BLaER1 (cell line): Measurements from ENCODE around the gene ALOX15.
A peak's percentile ranks its signal among the peaks of the same experiment; 100 is the strongest.
"Not testable (repeated sequence)": the region's sequence is repeated elsewhere in the genome, so short reads cannot be mapped to it uniquely, and the experiment has no call there.

Source experiments
- H3K27ac ChIP-seq: shearing (Covaris generic); formaldehyde crosslinking; 2 replicates; pipeline ENCODE4 v1.8.1; 2022
- H3K27me3 ChIP-seq: shearing (Covaris generic); formaldehyde crosslinking; 2 replicates; pipeline ENCODE4 v1.8.1; 2022
- H3K36me3 ChIP-seq: shearing (Covaris generic); formaldehyde crosslinking; 2 replicates; pipeline ENCODE4 v1.8.1; 2022
- H3K4me1 ChIP-seq: shearing (Covaris generic); formaldehyde crosslinking; 2 replicates; pipeline ENCODE4 v1.8.1; 2022
- H3K4me2 ChIP-seq: shearing (Covaris generic); formaldehyde crosslinking; 2 replicates; pipeline ENCODE4 v1.8.1; 2022
- H3K4me3 ChIP-seq: shearing (Covaris generic); formaldehyde crosslinking; 2 replicates; pipeline ENCODE4 v1.8.1; 2022
- H3K9ac ChIP-seq: shearing (Covaris generic); formaldehyde crosslinking; 2 replicates; pipeline ENCODE4 v1.8.1; 2022
- H3K9me3 ChIP-seq: shearing (Covaris generic); formaldehyde crosslinking; 2 replicates; pipeline ENCODE4 v1.8.1; 2022
- H4K20me1 ChIP-seq: shearing (Covaris generic); formaldehyde crosslinking; 2 replicates; pipeline ENCODE4 v1.8.1; 2022
- Cebpa-rat ChIP-seq: shearing (Covaris generic); IDR thresholded peaks from 2 replicates; pipeline ENCODE4 v1.8.1; 2022

ALOX15 gene, protein sequence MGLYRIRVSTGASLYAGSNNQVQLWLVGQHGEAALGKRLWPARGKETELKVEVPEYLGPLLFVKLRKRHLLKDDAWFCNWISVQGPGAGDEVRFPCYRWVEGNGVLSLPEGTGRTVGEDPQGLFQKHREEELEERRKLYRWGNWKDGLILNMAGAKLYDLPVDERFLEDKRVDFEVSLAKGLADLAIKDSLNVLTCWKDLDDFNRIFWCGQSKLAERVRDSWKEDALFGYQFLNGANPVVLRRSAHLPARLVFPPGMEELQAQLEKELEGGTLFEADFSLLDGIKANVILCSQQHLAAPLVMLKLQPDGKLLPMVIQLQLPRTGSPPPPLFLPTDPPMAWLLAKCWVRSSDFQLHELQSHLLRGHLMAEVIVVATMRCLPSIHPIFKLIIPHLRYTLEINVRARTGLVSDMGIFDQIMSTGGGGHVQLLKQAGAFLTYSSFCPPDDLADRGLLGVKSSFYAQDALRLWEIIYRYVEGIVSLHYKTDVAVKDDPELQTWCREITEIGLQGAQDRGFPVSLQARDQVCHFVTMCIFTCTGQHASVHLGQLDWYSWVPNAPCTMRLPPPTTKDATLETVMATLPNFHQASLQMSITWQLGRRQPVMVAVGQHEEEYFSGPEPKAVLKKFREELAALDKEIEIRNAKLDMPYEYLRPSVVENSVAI

DNA sequence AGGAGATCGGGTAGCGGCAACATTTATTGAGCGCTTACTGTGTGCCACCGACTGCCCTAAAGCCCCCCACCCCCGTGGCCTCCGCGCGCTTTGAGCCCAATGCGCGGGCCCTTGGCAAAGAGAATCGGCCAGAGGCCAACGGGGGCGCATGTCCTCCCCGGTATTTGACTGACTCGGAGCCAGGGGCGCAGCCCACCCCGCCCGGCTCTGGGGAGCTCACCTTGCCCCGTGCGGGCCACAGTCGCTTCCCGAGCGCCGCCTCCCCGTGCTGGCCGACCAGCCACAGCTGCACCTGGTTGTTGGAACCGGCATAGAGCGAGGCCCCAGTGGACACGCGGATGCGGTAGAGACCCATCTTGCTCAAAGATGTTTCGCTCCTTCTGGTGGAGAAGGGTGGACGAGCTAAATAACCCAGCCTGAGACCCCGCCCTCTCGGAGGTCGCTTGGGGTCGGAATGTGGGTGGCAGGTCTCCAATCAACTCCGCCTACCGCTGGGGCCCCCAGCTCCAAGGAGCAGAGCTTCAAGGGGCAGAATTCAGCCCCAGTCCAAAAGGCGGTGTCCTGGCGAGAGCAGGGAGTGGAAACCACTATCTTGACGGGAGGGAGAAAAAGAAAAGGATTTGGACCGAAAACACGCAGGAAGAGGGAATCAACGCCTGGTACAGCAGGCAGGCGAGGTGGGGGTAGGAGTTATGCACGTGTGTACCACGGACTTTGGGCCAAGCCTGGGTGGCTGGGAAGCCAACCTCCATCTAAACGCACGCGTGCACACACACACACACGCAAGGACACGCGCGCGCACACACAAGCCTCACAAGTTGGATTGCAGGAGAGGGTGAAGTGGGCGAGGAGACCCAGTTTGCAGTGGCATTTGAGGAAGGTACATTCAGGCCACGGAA, at the start of gene ALOX15:
Gene ALOX15, minus strand, starts transcription at position 382 of the 899 bp plus-strand sequence. Its CDS starts 27 bp downstream, at position 355.
- Histone ChIP-seq H3K27ac (no peak within 1 kb of the TSS), H3K9ac (no peak within 1 kb of the TSS), H3K4me3 (no peak within 1 kb of the TSS), H3K36me3 (no peaks in the 10 kb centered on the region), H3K9me3 (no peaks in the 10 kb centered on the region), H3K4me2 (no peak within 1 kb of the TSS), H4K20me1 (peaks cover 16% of the 10 kb centered on the region; the same call in 1 of the 2 replicates), H3K27me3 (peaks cover 60% of the 10 kb centered on the region), H3K4me1 (peaks cover 9% of the 10 kb centered on the region)
- no peak for TF ChIP-seq Cebpa-rat

DNA sequence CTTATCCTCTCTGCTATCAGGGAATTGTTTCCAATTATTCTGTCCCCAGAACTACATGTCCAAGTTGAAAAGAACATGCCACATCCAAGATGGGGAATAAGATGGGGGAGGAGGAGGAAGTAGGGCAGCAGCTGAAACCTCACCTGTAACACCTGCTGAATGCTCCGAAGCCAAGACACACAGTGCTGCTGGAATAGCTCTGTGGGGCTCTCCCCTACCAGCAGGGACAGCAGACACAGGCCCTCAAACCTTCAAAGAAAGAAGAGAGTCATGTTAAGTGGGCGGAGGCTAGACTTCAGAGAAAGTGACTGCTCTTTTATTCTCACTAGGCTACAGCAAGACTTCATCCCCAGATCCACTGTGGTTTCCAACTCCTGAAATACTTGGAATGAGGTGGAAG, 49.3 kb upstream of the ALOX15 start:
- Histone ChIP-seq H3K9ac (no peak overlapping the region), H4K20me1 (peaks cover 98% of the 10 kb centered on the region), H3K36me3 (peaks cover 93% of the 10 kb centered on the region), H3K4me2 (no peak overlapping the region), H3K27ac (no peak overlapping the region), H3K4me3 (no peak overlapping the region), H3K27me3 (no peaks in the 10 kb centered on the region), H3K4me1 (no peaks in the 10 kb centered on the region), H3K9me3 (no peaks in the 10 kb centered on the region)
- TF ChIP-seq Cebpa-rat = no peak

GRCh38 chr17:4689872-4690271, 48.4 kb upstream of the ALOX15 start:
- H3K27me3 ChIP-seq, H3K4me1 ChIP-seq, H3K4me3 ChIP-seq, H3K9me3 ChIP-seq, H3K27ac ChIP-seq, H3K4me2 ChIP-seq, H3K9ac ChIP-seq: not testable (repeated sequence)
- Histone ChIP-seq H3K36me3 (peaks cover 94% of the 10 kb centered on the region), H4K20me1 (peaks cover 96% of the 10 kb centered on the region)

DNA sequence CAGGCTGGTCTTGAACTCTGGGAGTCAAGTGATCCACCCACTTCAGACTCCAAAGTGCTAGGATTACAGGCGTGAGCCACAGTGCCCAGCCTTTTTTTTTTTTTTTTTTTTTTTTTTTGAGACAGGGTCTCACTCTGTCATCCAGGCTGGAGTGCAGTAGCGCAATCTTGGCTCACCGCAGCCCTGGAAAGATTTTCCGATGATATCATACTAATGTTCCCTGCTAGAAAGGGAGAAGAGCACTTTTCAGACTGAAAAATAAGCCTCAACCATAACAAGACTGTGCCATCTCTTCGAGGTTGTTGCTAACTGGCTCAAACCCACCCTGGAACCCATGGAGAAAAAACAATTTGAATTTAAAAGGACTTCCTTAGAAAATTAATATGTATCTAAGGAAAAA, 42.3 kb upstream of the ALOX15 start:
- H3K27ac ChIP-seq, H3K4me1 ChIP-seq, H3K4me3 ChIP-seq, H3K9me3 ChIP-seq, H3K4me2 ChIP-seq, H3K9ac ChIP-seq, H3K27me3 ChIP-seq: not testable (repeated sequence)
- Histone ChIP-seq H3K36me3 (peaks cover 97% of the 10 kb centered on the region), H4K20me1 (peaks cover 58% of the 10 kb centered on the region; the same call in 1 of the 2 replicates)

DNA sequence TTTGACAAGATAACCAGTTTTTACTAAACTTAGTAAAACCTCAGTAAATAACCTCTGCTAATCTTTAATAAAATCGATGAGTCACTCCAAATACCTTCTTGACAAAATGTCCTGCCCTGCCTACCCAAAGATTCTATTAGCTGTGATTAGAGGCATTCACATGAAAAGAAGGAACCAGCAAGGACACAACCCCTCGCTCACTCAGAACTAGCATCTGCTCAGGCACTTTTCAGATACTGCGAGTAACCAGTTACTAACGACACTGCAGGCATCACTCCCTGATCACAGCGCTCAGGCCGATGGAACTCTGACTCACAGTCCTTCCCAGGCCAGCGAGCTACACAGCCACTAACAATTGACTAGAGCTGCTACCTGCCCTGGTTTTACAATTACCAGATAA, 38.2 kb upstream of the ALOX15 start:
- H3K36me3 ChIP-seq = peaks cover 99% of the 10 kb centered on the region
- TF ChIP-seq Cebpa-rat = no peak

GRCh38 chr17:4678448-4679026, 37.1 kb upstream of the ALOX15 start:
- no peaks in the 10 kb centered on the region for H3K27me3 ChIP-seq
- H4K20me1 ChIP-seq = peaks cover 31% of the 10 kb centered on the region; the same call in 1 of the 2 replicates
- H3K27ac ChIP-seq = no peak overlapping the region
- no peak overlapping the region for H3K4me2 ChIP-seq
- no peak for TF ChIP-seq Cebpa-rat
- no peaks in the 10 kb centered on the region for H3K9me3 ChIP-seq
- no peaks in the 10 kb centered on the region for H3K4me1 ChIP-seq
- no peak overlapping the region for H3K4me3 ChIP-seq
- peaks cover 99% of the 10 kb centered on the region for H3K36me3 ChIP-seq
- H3K9ac ChIP-seq = no peak overlapping the region; the same call in 1 of the 2 replicates

More for the DNA sequence above, 38.2 kb upstream of the ALOX15 start:
- Histone ChIP-seq H3K27me3 (no peaks in the 10 kb centered on the region), H3K9me3 (no peaks in the 10 kb centered on the region), H4K20me1 (peaks cover 31% of the 10 kb centered on the region; the same call in 1 of the 2 replicates), H3K4me3 (no peak overlapping the region), H3K4me2 (no peak overlapping the region), H3K4me1 (no peaks in the 10 kb centered on the region), H3K9ac (no peak overlapping the region), H3K27ac (no peak overlapping the region)

DNA sequence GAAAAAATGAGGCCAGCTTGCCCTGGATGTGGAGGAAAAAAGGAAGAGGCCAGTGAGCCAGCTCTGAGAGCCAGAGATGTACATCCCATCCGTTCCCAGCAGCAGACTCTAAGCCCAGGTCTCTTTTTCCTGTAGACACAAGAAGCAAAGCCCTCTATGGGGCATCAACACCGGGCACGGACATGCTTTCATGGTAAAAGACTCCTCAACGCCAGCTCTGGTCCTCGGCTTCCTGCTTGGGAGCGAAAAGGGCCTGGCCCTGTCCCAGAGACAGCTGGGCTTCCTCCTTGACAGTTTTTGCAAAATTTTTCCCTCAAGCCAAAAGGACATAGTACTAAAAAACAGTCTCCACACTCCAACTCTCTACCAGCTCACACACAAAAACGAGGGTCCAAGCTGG, 35.3 kb upstream of the ALOX15 start:
- Histone ChIP-seq H4K20me1 (peaks cover 31% of the 10 kb centered on the region; the same call in 1 of the 2 replicates), H3K9me3 (no peaks in the 10 kb centered on the region), H3K4me3 (no peak overlapping the region), H3K27ac (no peak overlapping the region), H3K4me2 (no peak overlapping the region), H3K9ac (peak overlapping the region; percentile 19; the same call in 1 of the 2 replicates), H3K27me3 (no peaks in the 10 kb centered on the region), H3K36me3 (peaks cover 98% of the 10 kb centered on the region), H3K4me1 (no peaks in the 10 kb centered on the region)
- TF ChIP-seq Cebpa-rat = no peak

- Histone ChIP-seq H4K20me1 (peaks cover 31% of the 10 kb centered on the region; the same call in 1 of the 2 replicates), H3K4me2 (no peak overlapping the region), H3K36me3 (peaks cover 98% of the 10 kb centered on the region), H3K9me3 (no peaks in the 10 kb centered on the region), H3K27ac (no peak overlapping the region), H3K4me3 (no peak overlapping the region), H3K4me1 (no peaks in the 10 kb centered on the region), H3K27me3 (no peaks in the 10 kb centered on the region), H3K9ac (no peak overlapping the region)
- TF ChIP-seq Cebpa-rat = no peak
These were observed 34.3 kb upstream of the ALOX15 start for GRCh38 chr17:4675791-4676190.

GRCh38 chr17:4674685-4674998, 33.2 kb upstream of the ALOX15 start:
- Histone ChIP-seq H3K27me3 (no peaks in the 10 kb centered on the region), H3K4me3 (no peak overlapping the region), H3K4me2 (no peak overlapping the region), H3K9ac (no peak overlapping the region), H3K27ac (no peak overlapping the region), H3K9me3 (no peaks in the 10 kb centered on the region), H3K4me1 (no peaks in the 10 kb centered on the region), H4K20me1 (peaks cover 19% of the 10 kb centered on the region; the same call in 1 of the 2 replicates), H3K36me3 (peaks cover 98% of the 10 kb centered on the region)
- TF ChIP-seq Cebpa-rat = no peak
